ENCODE results near the gene CHD3.

DNA sequence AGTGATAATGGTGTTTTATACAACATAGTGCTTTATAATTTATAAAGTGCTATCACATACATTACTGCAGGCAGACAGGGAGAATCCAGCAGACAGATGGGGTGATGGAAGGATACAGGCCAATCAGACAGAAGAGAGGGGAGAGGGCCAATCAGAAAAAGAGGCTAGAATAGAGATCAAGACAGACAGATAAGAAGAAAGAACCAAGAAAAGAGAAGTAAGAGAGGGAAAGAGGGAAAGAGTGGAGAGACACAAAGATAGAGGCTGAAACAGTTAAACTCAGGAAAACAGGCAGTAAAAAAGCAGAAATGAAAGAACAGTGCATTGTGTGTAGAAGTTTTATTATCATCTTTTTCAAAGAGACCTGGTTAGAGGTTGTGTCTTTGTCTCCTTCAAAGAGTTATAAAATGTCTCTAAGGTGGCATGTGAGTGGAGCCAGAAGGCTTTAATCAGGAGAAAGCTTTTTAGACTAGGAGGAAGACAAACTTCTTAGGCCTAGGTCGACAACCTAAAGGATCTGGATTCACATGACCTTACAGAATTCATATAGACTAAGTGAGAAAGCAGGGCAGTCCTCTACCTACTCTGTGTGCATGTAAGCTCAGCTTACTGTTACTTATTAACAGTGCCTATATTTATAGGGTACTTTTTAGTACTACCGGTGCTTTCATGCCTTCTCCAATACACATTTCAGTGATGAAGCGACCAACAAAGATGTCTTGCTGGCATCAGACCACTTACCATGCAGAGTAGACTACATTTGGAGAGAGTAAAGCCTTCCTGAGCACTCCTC, 8.3 kb upstream of the CHD3 start:
- TF ChIP-seq CTCF (IDR thresholded peaks at IDR 0.05) (no peak), CHD4 (IDR thresholded peaks at IDR 0.05; ENCODE audit: borderline replicate concordance) (no peak), BCL3 (IDR thresholded peaks at IDR 0.05) (no peak), POLR2A (IDR thresholded peaks at IDR 0.05; ENCODE audit: low read length) (no peak), EP300 (IDR thresholded peaks at IDR 0.05) (no peak), PHF8 (IDR thresholded peaks at IDR 0.05; ENCODE audit: borderline replicate concordance, low read depth) (no peak), TP53 (CRISPR knock-in tag; IDR thresholded peaks at IDR 0.05) (no peak), NR3C1 (IDR thresholded peaks at IDR 0.05) (no peak), RFX5 (IDR thresholded peaks at IDR 0.05) (no peak)
